ENCODE measurements around the gene RAB3C.
"Not testable (repeated sequence)": the region's sequence is repeated elsewhere in the genome, so short reads cannot be mapped to it uniquely, and the experiment has no call there.

RAB3C gene

GRCh38 chr5:58595952-58596351 lies 13.1 kb downstream of the RAB3C start:
- Histone ChIP-seq H3K27me3 (ENCODE audit: low read depth, low read length) (no peaks in the 10 kb centered on the region), H3K79me2 (ENCODE audit: low read length) (no peaks in the 10 kb centered on the region), H4K20me1 (ENCODE audit: insufficient read depth, low read length) (no peaks in the 10 kb centered on the region), H3K9me3 (ENCODE audit: insufficient read depth, low read length) (no peaks in the 10 kb centered on the region), H3K9ac (ENCODE audit: low read length) (no peak overlapping the region), H2AFZ (ENCODE audit: low read depth, low read length) (no peak overlapping the region), H3K4me1 (ENCODE audit: low read length) (no peaks in the 10 kb centered on the region), H3K4me2 (ENCODE audit: low read length) (no peak overlapping the region), H3K4me3 (ENCODE audit: low read length) (no peak overlapping the region), H3K36me3 (replicated peaks; ENCODE audit: low read depth, low read length) (no peaks in the 10 kb centered on the region), H3K27ac (ENCODE audit: low read length) (no peak overlapping the region)
- TF ChIP-seq CTCF (IDR thresholded peaks at IDR 0.05; ENCODE audit: low read depth, low read length) (no peak), EZH2phosphoT487 (IDR thresholded peaks at IDR 0.05; ENCODE audit: low read depth) (no peak)

- H2AFZ ChIP-seq (ENCODE audit: low read depth, low read length), result no peak overlapping the region
- H3K79me2 ChIP-seq (ENCODE audit: low read length), result no peaks in the 10 kb centered on the region
These were observed 15.6 kb downstream of the RAB3C start for GRCh38 chr5:58598440-58598839.

GRCh38 chr5:58599217-58599616 lies 16.3 kb downstream of the RAB3C start:
- Histone ChIP-seq H3K9ac (ENCODE audit: low read length) (no peak overlapping the region), H3K9me3 (ENCODE audit: insufficient read depth, low read length) (no peaks in the 10 kb centered on the region), H3K79me2 (ENCODE audit: low read length) (no peaks in the 10 kb centered on the region), H4K20me1 (ENCODE audit: insufficient read depth, low read length) (no peaks in the 10 kb centered on the region), H3K27me3 (ENCODE audit: low read depth, low read length) (no peaks in the 10 kb centered on the region), H3K4me3 (ENCODE audit: low read length) (no peak overlapping the region), H3K4me1 (ENCODE audit: low read length) (no peaks in the 10 kb centered on the region), H2AFZ (ENCODE audit: low read depth, low read length) (no peak overlapping the region), H3K4me2 (ENCODE audit: low read length) (no peak overlapping the region), H3K36me3 (replicated peaks; ENCODE audit: low read depth, low read length) (no peaks in the 10 kb centered on the region), H3K27ac (ENCODE audit: low read length) (no peak overlapping the region)
- TF ChIP-seq EZH2phosphoT487 (IDR thresholded peaks at IDR 0.05; ENCODE audit: low read depth) (no peak), CTCF (IDR thresholded peaks at IDR 0.05; ENCODE audit: low read depth, low read length) (no peak)

More at GRCh38 chr5:58598440-58598839, 15.6 kb downstream of the RAB3C start:
- H3K4me3 ChIP-seq (ENCODE audit: low read length), result no peak overlapping the region
- no peaks in the 10 kb centered on the region for H3K4me1 ChIP-seq (ENCODE audit: low read length)
- H3K36me3 ChIP-seq (replicated peaks; ENCODE audit: low read depth, low read length), result no peaks in the 10 kb centered on the region
- no peak overlapping the region for H3K27ac ChIP-seq (ENCODE audit: low read length)
- no peak overlapping the region for H3K4me2 ChIP-seq (ENCODE audit: low read length)
- H3K27me3 ChIP-seq (ENCODE audit: low read depth, low read length), result no peaks in the 10 kb centered on the region
- no peak overlapping the region for H3K9ac ChIP-seq (ENCODE audit: low read length)
- H4K20me1 ChIP-seq (ENCODE audit: insufficient read depth, low read length), result no peaks in the 10 kb centered on the region
- TF ChIP-seq CTCF (IDR thresholded peaks at IDR 0.05; ENCODE audit: low read depth, low read length) (no peak), EZH2phosphoT487 (IDR thresholded peaks at IDR 0.05; ENCODE audit: low read depth) (no peak)
- no peaks in the 10 kb centered on the region for H3K9me3 ChIP-seq (ENCODE audit: insufficient read depth, low read length)

GRCh38 chr5:58600613-58601012 lies 17.7 kb downstream of the RAB3C start:
- not testable (repeated sequence) for H2AFZ ChIP-seq (ENCODE audit: low read depth, low read length); H3K9ac ChIP-seq (ENCODE audit: low read length); H3K4me2 ChIP-seq (ENCODE audit: low read length); H3K9me3 ChIP-seq (ENCODE audit: insufficient read depth, low read length); H3K4me1 ChIP-seq (ENCODE audit: low read length); H3K36me3 ChIP-seq (replicated peaks; ENCODE audit: low read depth, low read length); H3K79me2 ChIP-seq (ENCODE audit: low read length); H3K4me3 ChIP-seq (ENCODE audit: low read length); H3K27ac ChIP-seq (ENCODE audit: low read length); H4K20me1 ChIP-seq (ENCODE audit: insufficient read depth, low read length); H3K27me3 ChIP-seq (ENCODE audit: low read depth, low read length)

- H3K36me3 ChIP-seq (replicated peaks; ENCODE audit: low read depth, low read length); H3K27ac ChIP-seq (ENCODE audit: low read length): not testable (repeated sequence)
These were observed 20.0 kb downstream of the RAB3C start for GRCh38 chr5:58602889-58603288.

More at GRCh38 chr5:58602889-58603288, 20.0 kb downstream of the RAB3C start:
- not testable (repeated sequence) for H3K4me3 ChIP-seq (ENCODE audit: low read length); H3K4me2 ChIP-seq (ENCODE audit: low read length); H4K20me1 ChIP-seq (ENCODE audit: insufficient read depth, low read length); H3K9me3 ChIP-seq (ENCODE audit: insufficient read depth, low read length); H3K4me1 ChIP-seq (ENCODE audit: low read length); H3K27me3 ChIP-seq (ENCODE audit: low read depth, low read length); H3K79me2 ChIP-seq (ENCODE audit: low read length); H2AFZ ChIP-seq (ENCODE audit: low read depth, low read length); H3K9ac ChIP-seq (ENCODE audit: low read length)
